HCT116 (cell line): ENCODE data around the gene UNKL. TPM values are rescaled to one million over a fixed set of nuclear protein-coding genes. Genes with fewer than 3 reads are reported as not detected.

Experiments used
- ATAC-seq: fragments of 200-7000 bp; cut with Tn5 transposase; 2 replicates; pipeline ENCODE4 v1.9.1; 2020; ENCODE audit warnings: mild to moderate bottlenecking, moderate library complexity
- BruUV-seq: library from RNA; stranded (reverse); fragments of 400-500 nt; replicated peaks from 2 replicates; lab custom pipeline; 2021; lab: Mats Ljungman, UMichigan
- CTCF ChIA-PET: fragments of 300-600 bp; sonication (Branson Sonifier 250); formaldehyde crosslinking; loops from one replicate; lab custom pipeline; 2021; ENCODE audit warnings: antibody characterized with exemption; lab: Charles Lee
- POLR2A ChIA-PET: fragments of 300-600, 350-600 bp; sonication (Branson Sonifier 250); formaldehyde crosslinking; loops from one replicate; lab custom pipeline; 2021; ENCODE audit warnings: antibody characterized with exemption; lab: Charles Lee
- RAD21 ChIA-PET, 2 experiments: fragments of 300-600 bp; sonication (Branson Sonifier 250); formaldehyde crosslinking; loops; one replicate each; lab custom pipeline; 2023; ENCODE audit warnings: low total read pairs in 2 of 2; ENCODE audit not compliant: uncharacterized antibody in 2 of 2, unreplicated experiment in 2 of 2, low non-redundant PET in 1 of 2; lab: Charles Lee
- DNase-seq: peaks from one replicate; pipeline ENCODE4 v3.0.0-alpha.2; 2010; ENCODE audit warnings: low read depth, low spot score
- H2AFZ ChIP-seq: fragments of 200-600 bp; shearing (Covaris generic), sonication (generic); 2 replicates; pipeline ENCODE4 v1.6.1; 2017; ENCODE audit warnings: low read depth, mixed run types, mixed read lengths, antibody characterized with exemption, low read length; ENCODE audit not compliant: poor library complexity, severe bottlenecking
- H3K27ac ChIP-seq: 2 replicates; pipeline ENCODE4 v1.5.1; 2012; ENCODE audit warnings: low read depth, low read length
- H3K27me3 ChIP-seq: fragments of 200-600 bp; sonication (generic); 2 replicates; pipeline ENCODE4 v1.6.1; 2016; ENCODE audit warnings: mixed run types, low read length, mixed read lengths; ENCODE audit not compliant: insufficient read depth
- H3K36me3 ChIP-seq, 2 experiments: fragments of 200-500 bp in 1 of 2; fragments of 200-600 bp in 1 of 2; sonication (Bioruptor generic) in 1 of 2; sonication (generic) in 1 of 2; 2 replicates each; pipeline versions ENCODE4 v1.5.1 to v1.6.1; 2014 to 2016; ENCODE audit warnings: low read length in 2 of 2, inconsistent platforms in 1 of 2, mixed read lengths in 1 of 2, mixed run types in 1 of 2; ENCODE audit not compliant: insufficient read depth in 2 of 2, control insufficient read depth in 1 of 2
- H3K4me1 ChIP-seq, 2 experiments: fragments of 200-600 bp in 1 of 2; sonication (generic) in 1 of 2; 2 replicates each; pipeline versions ENCODE4 v1.5.1 to v1.6.1; 2012 to 2017; ENCODE audit warnings: low read length in 2 of 2, inconsistent platforms in 1 of 2, mild to moderate bottlenecking in 1 of 2, mixed read lengths in 1 of 2, mixed run types in 1 of 2, moderate library complexity in 1 of 2; ENCODE audit not compliant: insufficient read depth in 2 of 2, control insufficient read depth in 1 of 2
- H3K4me2 ChIP-seq: fragments of 200-600 bp; sonication (generic); 2 replicates; pipeline ENCODE4 v1.6.1; 2017; ENCODE audit warnings: mixed run types, low read length, mixed read lengths
- H3K4me3 ChIP-seq, 2 experiments: fragments of 200-600 bp in 1 of 2; sonication (generic) in 1 of 2; replicated peaks in 1 of 2; 2 replicates each; pipeline ENCODE4 v1.5.1; 2011 to 2016; ENCODE audit warnings: low read length in 2 of 2, control low read depth in 1 of 2, low read depth in 1 of 2, mild to moderate bottlenecking in 1 of 2, mixed read lengths in 1 of 2, mixed run types in 1 of 2
- H3K79me2 ChIP-seq: fragments of 200-600 bp; sonication (generic); 2 replicates; pipeline ENCODE4 v1.6.1; 2017; ENCODE audit warnings: mild to moderate bottlenecking, mixed run types, low read length, moderate library complexity, mixed read lengths; ENCODE audit not compliant: insufficient read depth
- H3K9ac ChIP-seq: fragments of 200-600 bp; sonication (generic); 2 replicates; pipeline ENCODE4 v1.6.1; 2016; ENCODE audit warnings: low read length, mixed read lengths
- H3K9me2 ChIP-seq: fragments of 200-600 bp; sonication (generic), shearing (Covaris generic); 2 replicates; pipeline ENCODE4 v1.6.1; 2017; ENCODE audit warnings: mixed run types, mild to moderate bottlenecking, moderate library complexity; ENCODE audit not compliant: insufficient read depth
- H3K9me3 ChIP-seq, 2 experiments: fragments of 200-500 bp in 1 of 2; fragments of 200-600 bp in 1 of 2; sonication (Bioruptor generic) in 1 of 2; sonication (generic) in 1 of 2; 2 replicates each; pipeline ENCODE4 v1.6.1; 2014 to 2017; ENCODE audit warnings: low read length in 2 of 2, mixed read lengths in 2 of 2, inconsistent platforms in 1 of 2, low read depth in 1 of 2, mild to moderate bottlenecking in 1 of 2, mixed run types in 1 of 2, moderate library complexity in 1 of 2; ENCODE audit not compliant: control insufficient read depth in 1 of 2, insufficient read depth in 1 of 2
- H4K20me1 ChIP-seq: fragments of 200-600 bp; sonication (generic), shearing (Covaris generic); 2 replicates; pipeline ENCODE4 v1.6.1; 2017; ENCODE audit warnings: mixed run types, mild to moderate bottlenecking, moderate library complexity; ENCODE audit not compliant: insufficient read depth
- CTCF ChIP-seq, 3 experiments: fragments of 200-600 bp in 1 of 3; sonication (generic) in 1 of 3; IDR thresholded peaks in 2 of 3; conservative IDR thresholded peaks in 1 of 3; 2 replicates each; pipeline ENCODE4 v1.5.1; 2012 to 2017; ENCODE audit warnings: low read depth in 2 of 3, low read length in 2 of 3, antibody characterized with exemption in 1 of 3, borderline replicate concordance in 1 of 3, control low read depth in 1 of 3, mild to moderate bottlenecking in 1 of 3, mixed read lengths in 1 of 3, mixed run types in 1 of 3, moderate library complexity in 1 of 3; ENCODE audit not compliant: insufficient read depth in 1 of 3
- EZH2 ChIP-seq: fragments of 200-600 bp; sonication (generic); IDR thresholded peaks from 2 replicates; pipeline ENCODE4 v1.6.1; 2017; ENCODE audit warnings: antibody characterized with exemption, mixed run types
- EZH2phosphoT487 ChIP-seq: fragments of 200-600 bp; IDR thresholded peaks from 2 replicates; pipeline ENCODE4 v1.6.1; 2018; ENCODE audit warnings: antibody characterized with exemption, borderline replicate concordance
- FOSL1 ChIP-seq: IDR thresholded peaks from 2 replicates; pipeline ENCODE4 v1.6.1; 2012; ENCODE audit warnings: low read depth
- POLR2AphosphoS5 ChIP-seq: IDR thresholded peaks from 2 replicates; pipeline ENCODE4 v1.6.1; 2011; ENCODE audit warnings: mild to moderate bottlenecking, low read depth, low read length, moderate library complexity
- SIN3A ChIP-seq: IDR thresholded peaks from 2 replicates; pipeline ENCODE4 v1.6.1; 2012; ENCODE audit warnings: low read depth
- SP1 ChIP-seq: IDR thresholded peaks from 2 replicates; pipeline ENCODE4 v1.6.1; 2012; ENCODE audit warnings: low read depth
- ZFX ChIP-seq: fragments of 450-650 bp; IDR thresholded peaks from 2 replicates; pipeline ENCODE4 v1.6.1; 2017
- intact Hi-C: fragments of 100-400 bp; cut with micrococcal nuclease; formaldehyde crosslinking; loops from 2 replicates; pipeline ENCODE4 v1.10.0; 2022
- total RNA-seq: library from RNA; stranded (reverse); gene quantifications from one replicate; pipeline ENCODE4 v1.2.1, GENCODE V29; 2021; ENCODE audit not compliant: unreplicated experiment
- TF ChIP-seq, protein P1 (sequence below): IDR thresholded peaks from 2 replicates; pipeline ENCODE4 v1.6.1; 2012

UNKL gene
- total RNA-seq, 1 experiment from 2014 or later: 24.9 TPM

DNA sequence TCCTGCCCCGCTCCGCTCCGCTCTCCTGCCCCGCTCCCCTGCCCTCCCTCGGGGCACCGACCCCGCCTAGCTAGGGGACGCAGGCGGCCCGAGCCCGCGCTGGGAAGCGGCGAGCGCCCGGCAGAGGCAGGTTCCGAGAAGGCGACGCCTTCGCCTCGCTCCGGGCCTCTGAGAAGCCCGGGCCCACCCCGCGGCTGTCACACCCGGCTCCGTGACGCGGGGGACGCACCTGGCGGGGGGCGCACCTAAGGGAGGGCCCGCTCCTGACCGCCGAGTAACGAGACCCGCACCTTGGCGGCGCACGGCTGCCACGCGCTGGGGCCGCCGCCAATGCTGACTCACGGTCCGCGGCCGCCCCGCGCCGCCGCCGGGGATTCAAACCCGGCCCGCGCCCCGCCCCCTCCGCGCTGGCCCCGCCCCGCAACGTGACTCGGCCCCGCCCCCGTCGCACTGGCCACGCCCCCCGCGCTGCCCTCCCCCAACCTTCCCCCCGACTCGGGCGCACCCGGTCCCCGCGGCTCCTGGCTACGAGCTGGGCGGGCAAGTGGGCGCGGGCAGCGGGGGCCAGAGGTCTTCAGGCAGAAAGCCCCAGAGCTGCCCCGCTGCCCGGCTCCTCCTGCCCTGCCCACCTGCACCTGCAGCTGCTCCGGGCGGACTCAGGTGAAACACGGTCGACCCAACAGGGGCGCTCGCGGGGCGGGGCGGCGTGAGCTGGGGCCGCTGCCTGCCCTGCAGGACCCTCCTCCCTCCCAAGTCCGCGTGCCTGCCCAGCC is 35.0 kb downstream of the UNKL start:
- Histone ChIP-seq H3K27ac (peak overlapping the region; percentile 89), H4K20me1 (no peaks in the 10 kb centered on the region), H3K4me2 (peak overlapping the region; percentile 98), H3K4me3 (peak overlapping the region; percentile 75 to 89), H3K36me3 (peaks cover 0 to 7% of the 10 kb centered on the region in 2 experiments; a peak in 1 of 4 replicates), H3K4me1 (peaks cover 12 to 19% of the 10 kb centered on the region in 2 experiments), H3K9ac (peak overlapping the region; percentile 100), H2AFZ (peak overlapping the region; percentile 38), H3K27me3 (no peaks in the 10 kb centered on the region), H3K9me2 (no peaks in the 10 kb centered on the region), H3K79me2 (peaks cover 34% of the 10 kb centered on the region), H3K9me3 (no peaks in the 10 kb centered on the region)
- ChIA-PET RAD21 (interaction anchor here in 1 of 2 experiments (1.1 kb wide), 1 partner anchor 16 kb away, joined by 3 read pairs; no protein-coding TSS in a partner anchor), CTCF (interaction anchor here (1.2 to 1.8 kb wide), 3 partner anchors 10 to 48 kb away, joined by 4 to 6 read pairs (median 5); no protein-coding TSS in a partner anchor), POLR2A (interaction anchor here (0.9 kb wide), 1 partner anchor 41 kb away, joined by 3 read pairs; the partner anchor contains the start of gene UQCC4)
- TF ChIP-seq POLR2AphosphoS5 (peak; percentile 73), CTCF (IDR thresholded peaks at IDR 0.05 in 2 of 3, conservative IDR thresholded peaks at IDR 0.05 in 1 of 3; ENCODE audit: borderline replicate concordance in 1 of 3, insufficient read depth in 1 of 3, low read depth in 2 of 3, low read length in 2 of 3) (peak in 2 of 3 experiments; percentile 18 to 23; a peak in 2 of 6 replicates), FOSL1 (no peak; the same call in 1 of the 2 replicates), ZFX (peak; percentile 88; the same call in 1 of the 2 replicates), EZH2 (no peak), SP1 (peak; percentile 29; the same call in 1 of the 2 replicates), SIN3A (peak; percentile 75), EZH2phosphoT487 (no peak)
- TF ChIP-seq, protein P1, sequence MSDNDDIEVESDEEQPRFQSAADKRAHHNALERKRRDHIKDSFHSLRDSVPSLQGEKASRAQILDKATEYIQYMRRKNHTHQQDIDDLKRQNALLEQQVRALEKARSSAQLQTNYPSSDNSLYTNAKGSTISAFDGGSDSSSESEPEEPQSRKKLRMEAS: peak; percentile 78; the same call in 1 of the 2 replicates
- no TSS peak for BruUV-seq
- ATAC-seq (peak; percentile 70), DNase-seq (no peak)
- intact Hi-C loops: no loop called here
